Stimulated activated CD8-positive, alpha-beta memory T cell treated with anti-CD3 and anti-CD28 coated beads, Interleukin-4, amount 100 ng/mL, for 24 hours (primary cell): Measurements from ENCODE around the gene RIT1.

Experiments used
- DNase-seq: peaks from one replicate; pipeline ENCODE4 v3.0.0-alpha.2; 2020; ENCODE audit warnings: low read depth

The RIT1 gene

DNA sequence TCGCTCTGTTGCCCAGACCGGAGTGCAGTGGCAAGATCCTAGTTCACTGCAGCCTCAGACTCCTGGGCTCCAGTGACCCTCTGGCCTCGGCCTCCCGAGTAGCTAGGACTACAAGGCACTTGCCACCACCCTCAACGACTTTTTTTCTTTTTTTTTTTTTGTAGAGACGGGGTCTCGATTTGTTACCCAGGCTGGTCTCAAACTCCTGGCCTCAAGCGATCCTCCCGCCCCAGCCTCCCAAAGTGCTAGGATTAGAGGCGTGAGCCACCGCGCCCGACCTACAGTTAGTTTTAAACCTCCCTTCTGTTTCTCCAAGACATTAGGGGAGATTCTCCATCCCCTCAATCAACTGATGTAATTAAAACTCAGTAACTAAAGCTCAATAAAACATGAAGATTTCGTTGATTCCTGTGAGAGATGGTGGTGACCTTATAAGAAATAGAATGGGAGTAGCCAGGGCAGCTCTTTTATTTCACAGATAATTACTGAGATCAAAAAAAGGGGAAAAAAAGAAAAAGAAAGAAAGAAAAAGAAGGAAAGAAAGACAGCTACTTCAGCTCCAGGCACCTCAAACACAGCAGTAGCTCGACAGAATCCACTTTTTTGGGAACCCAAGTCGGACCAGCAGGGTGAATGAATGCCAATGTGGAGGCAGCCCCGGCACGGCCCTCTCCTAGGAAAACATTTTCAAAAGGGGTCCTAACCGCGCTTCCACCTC, 54.7 kb downstream of the RIT1 start:
- no peak for DNase-seq

DNA sequence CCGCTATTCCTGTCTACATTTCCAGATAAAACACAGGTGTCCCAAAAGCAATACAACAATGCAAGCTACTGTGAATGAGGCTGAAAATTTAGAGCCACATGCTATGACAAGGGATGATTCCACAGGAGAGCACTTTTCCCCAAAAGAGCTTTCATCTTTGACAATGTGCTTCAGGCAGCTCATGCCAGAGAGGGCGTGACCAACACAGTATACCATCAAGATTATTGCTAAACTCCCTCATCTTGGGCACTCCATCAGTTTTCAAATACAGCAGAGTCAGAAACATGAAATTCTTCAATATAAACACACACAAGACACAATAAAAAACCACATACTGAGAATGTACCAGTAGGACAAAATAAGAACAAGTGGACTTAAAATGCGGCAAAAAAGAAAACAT, 60.8 kb downstream of the RIT1 start:
- DNase-seq = no peak

DNA sequence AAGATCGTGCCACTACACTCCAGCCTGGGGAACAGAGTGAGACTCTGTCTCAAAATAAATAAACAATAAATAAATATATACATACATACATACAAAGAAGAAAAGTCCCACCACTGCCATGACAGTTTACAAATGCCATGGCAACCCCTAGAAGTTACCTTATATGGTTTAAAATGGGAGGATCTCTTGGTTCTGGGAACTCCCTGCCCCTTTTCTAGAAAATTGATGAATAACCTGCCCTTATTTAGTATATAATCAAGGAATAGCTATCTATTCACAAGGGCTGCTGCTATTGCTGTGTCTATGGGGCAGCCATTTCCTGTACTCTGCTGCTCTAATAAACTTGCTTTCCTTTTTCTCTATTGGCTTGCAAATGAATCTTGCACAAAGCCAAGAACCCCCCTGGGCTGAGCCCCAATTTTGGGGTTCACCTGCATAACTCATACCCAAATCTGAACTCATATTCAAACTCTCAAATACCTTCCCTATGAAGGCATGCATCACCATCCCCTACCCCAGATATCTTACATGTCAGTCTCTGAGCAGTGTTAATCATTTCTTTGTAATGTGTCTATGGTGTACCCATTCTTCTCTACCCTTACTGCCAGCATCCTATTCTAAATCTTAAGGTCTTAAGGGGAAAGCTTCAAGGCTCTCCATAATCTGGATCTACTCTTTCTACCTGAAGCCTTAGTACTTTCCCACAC, 63.2 kb downstream of the RIT1 start:
- DNase-seq = no peak
